OCI-LY1 (cell line): ENCODE data around the gene SIK2.
A peak's percentile ranks its signal among the peaks of the same experiment; 100 is the strongest.

ENCODE experiments used
- H2AFZ ChIP-seq: fragments of 200-600 bp; sonication (generic), shearing (Covaris generic); 2 replicates; pipeline ENCODE4 v1.6.0; 2014; ENCODE audit warnings: antibody characterized with exemption, mild to moderate bottlenecking, low read length
- H3F3A ChIP-seq: fragments of 200-600 bp; sonication (generic), shearing (Covaris generic); 2 replicates; pipeline ENCODE4 v1.6.0; 2014; ENCODE audit warnings: mild to moderate bottlenecking, antibody characterized with exemption, low read length, moderate library complexity; ENCODE audit not compliant: insufficient read depth
- H3K27ac ChIP-seq: fragments of 200-600 bp; sonication (generic); 2 replicates; pipeline ENCODE4 v1.5.1; 2014; ENCODE audit warnings: low read length, mixed run types, mild to moderate bottlenecking, low read depth; ENCODE audit not compliant: poor library complexity, severe bottlenecking
- H3K27me3 ChIP-seq: fragments of 200-600 bp; sonication (generic); 2 replicates; pipeline ENCODE4 v1.6.0; 2014; ENCODE audit warnings: antibody characterized with exemption, mild to moderate bottlenecking, low read length, moderate library complexity; ENCODE audit not compliant: insufficient read depth
- H3K36me3 ChIP-seq: fragments of 200-600 bp; sonication (generic); 2 replicates; pipeline ENCODE4 v1.6.1; 2014; ENCODE audit warnings: mild to moderate bottlenecking, antibody characterized with exemption, low read length, moderate library complexity, mixed read lengths; ENCODE audit not compliant: insufficient read depth
- H3K4me1 ChIP-seq: fragments of 200-600 bp; sonication (generic); 2 replicates; pipeline ENCODE4 v1.5.1; 2014; ENCODE audit warnings: mild to moderate bottlenecking, low read length, moderate library complexity; ENCODE audit not compliant: insufficient read depth, severe bottlenecking
- H3K4me2 ChIP-seq: fragments of 200-600 bp; sonication (generic), shearing (Covaris generic); 2 replicates; pipeline ENCODE4 v1.6.1; 2014; ENCODE audit warnings: low read length
- H3K4me3 ChIP-seq: fragments of 200-600 bp; sonication (generic); 2 replicates; pipeline ENCODE4 v1.5.1; 2014; ENCODE audit warnings: low read length, low read depth, mild to moderate bottlenecking, mixed read lengths; ENCODE audit not compliant: poor library complexity, severe bottlenecking
- H3K79me2 ChIP-seq: fragments of 200-600 bp; shearing (Covaris generic); 2 replicates; pipeline ENCODE4 v1.6.1; 2016; ENCODE audit warnings: mixed run types, low read length, mixed read lengths; ENCODE audit not compliant: insufficient read depth
- H3K9ac ChIP-seq: fragments of 200-600 bp; sonication (generic), shearing (Covaris generic); 2 replicates; pipeline ENCODE4 v1.6.1; 2014; ENCODE audit warnings: mild to moderate bottlenecking, low read length, mixed read lengths
- H3K9me2 ChIP-seq: fragments of 200-600 bp; sonication (generic), shearing (Covaris generic); 2 replicates; pipeline ENCODE4 v1.6.1; 2014; ENCODE audit warnings: low read depth, mild to moderate bottlenecking, low read length, mixed read lengths
- H3K9me3 ChIP-seq: fragments of 200-600 bp; shearing (Covaris generic); 2 replicates; pipeline ENCODE4 v1.6.1; 2014; ENCODE audit warnings: low read length, mixed read lengths
- H4K20me1 ChIP-seq: fragments of 200-600 bp; sonication (generic), shearing (Covaris generic); 2 replicates; pipeline ENCODE4 v1.6.0; 2016; ENCODE audit warnings: mild to moderate bottlenecking, low read length; ENCODE audit not compliant: insufficient read depth
- EZH2 ChIP-seq: fragments of 200-600 bp; sonication (generic), shearing (Covaris generic); IDR thresholded peaks from 2 replicates; pipeline ENCODE4 v1.8.0; 2017; ENCODE audit warnings: borderline replicate concordance, mixed run types, mild to moderate bottlenecking, antibody characterized with exemption, low read length, moderate library complexity, mixed read lengths
- TF ChIP-seq, protein P1 (sequence below): fragments of 200-600 bp; sonication (generic), shearing (Covaris generic); IDR thresholded peaks from 2 replicates; pipeline ENCODE4 v1.5.1; 2017; ENCODE audit warnings: mild to moderate bottlenecking, antibody characterized with exemption, low read length, moderate library complexity, mixed read lengths

SIK2 gene

DNA sequence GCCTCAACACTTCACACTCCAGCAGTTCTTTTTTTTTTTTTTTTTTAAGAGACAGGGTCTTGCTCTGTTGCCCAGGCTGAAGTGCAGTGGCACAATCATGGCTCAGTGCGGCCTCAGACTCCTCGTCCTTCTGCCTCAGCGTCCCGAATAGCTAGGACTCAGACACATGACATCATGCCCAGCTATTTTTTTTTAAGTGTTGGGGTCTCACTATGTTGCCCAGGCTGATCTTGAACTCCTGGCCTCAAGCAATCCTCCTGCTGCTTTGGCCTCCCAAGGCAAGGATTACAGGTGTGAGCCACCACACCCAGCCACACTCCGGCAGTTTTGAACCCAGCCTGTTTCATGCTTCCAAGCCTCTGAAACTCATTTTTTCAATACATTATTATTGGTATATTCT lies 160.3 kb downstream of the SIK2 start:
- Histone ChIP-seq H3K27ac (no peak overlapping the region), H3F3A (no peaks in the 10 kb centered on the region), H3K27me3 (no peaks in the 10 kb centered on the region), H3K9ac (no peak overlapping the region), H3K4me2 (no peak overlapping the region), H3K4me3 (no peak overlapping the region), H4K20me1 (no peaks in the 10 kb centered on the region), H3K36me3 (peaks cover 71% of the 10 kb centered on the region), H2AFZ (no peak overlapping the region), H3K4me1 (peaks cover 26% of the 10 kb centered on the region), H3K9me3 (no peaks in the 10 kb centered on the region), H3K9me2 (no peaks in the 10 kb centered on the region), H3K79me2 (peaks cover 10% of the 10 kb centered on the region)
- TF ChIP-seq EZH2, result no peak
- TF ChIP-seq, protein P1, sequence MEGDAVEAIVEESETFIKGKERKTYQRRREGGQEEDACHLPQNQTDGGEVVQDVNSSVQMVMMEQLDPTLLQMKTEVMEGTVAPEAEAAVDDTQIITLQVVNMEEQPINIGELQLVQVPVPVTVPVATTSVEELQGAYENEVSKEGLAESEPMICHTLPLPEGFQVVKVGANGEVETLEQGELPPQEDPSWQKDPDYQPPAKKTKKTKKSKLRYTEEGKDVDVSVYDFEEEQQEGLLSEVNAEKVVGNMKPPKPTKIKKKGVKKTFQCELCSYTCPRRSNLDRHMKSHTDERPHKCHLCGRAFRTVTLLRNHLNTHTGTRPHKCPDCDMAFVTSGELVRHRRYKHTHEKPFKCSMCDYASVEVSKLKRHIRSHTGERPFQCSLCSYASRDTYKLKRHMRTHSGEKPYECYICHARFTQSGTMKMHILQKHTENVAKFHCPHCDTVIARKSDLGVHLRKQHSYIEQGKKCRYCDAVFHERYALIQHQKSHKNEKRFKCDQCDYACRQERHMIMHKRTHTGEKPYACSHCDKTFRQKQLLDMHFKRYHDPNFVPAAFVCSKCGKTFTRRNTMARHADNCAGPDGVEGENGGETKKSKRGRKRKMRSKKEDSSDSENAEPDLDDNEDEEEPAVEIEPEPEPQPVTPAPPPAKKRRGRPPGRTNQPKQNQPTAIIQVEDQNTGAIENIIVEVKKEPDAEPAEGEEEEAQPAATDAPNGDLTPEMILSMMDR, result no peak

DNA sequence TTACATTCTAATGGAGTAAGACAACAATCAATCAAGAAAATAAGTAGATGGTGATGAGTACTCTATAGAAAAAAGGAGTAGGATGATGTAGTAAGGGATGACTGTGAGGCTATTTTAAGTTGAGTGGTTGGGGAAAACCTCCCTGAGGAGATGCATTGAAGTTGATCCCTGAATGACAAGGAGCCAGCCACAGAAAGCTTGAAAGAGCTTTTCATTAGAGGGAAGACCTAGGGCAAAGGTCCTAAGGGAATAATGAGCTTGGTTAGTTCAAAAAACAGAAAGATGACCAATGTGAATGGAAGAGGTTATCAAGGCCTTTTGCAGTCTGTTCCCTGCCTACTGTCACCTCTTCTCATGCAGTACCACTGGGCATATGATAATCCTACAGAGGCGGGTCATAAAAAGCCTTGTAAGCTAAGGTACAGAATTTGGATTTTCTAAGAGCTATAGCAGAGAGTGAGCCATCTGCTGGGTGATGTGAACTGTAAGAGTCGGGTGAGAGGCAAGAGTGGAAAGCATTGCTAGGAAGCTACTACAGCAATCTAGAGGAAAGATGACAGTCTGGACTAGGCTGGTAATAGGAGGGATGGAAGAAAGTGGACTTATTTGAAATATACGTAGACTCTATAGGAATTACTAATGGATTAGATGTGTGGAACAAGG lies 160.9 kb downstream of the SIK2 start:
- Histone ChIP-seq H3K9ac (no peak overlapping the region), H4K20me1 (no peaks in the 10 kb centered on the region), H3K4me2 (no peak overlapping the region), H3K79me2 (peaks cover 10% of the 10 kb centered on the region), H3K36me3 (peaks cover 65% of the 10 kb centered on the region), H2AFZ (no peak overlapping the region), H3K27me3 (no peaks in the 10 kb centered on the region), H3F3A (no peaks in the 10 kb centered on the region), H3K4me1 (peaks cover 26% of the 10 kb centered on the region), H3K27ac (no peak overlapping the region), H3K9me3 (no peaks in the 10 kb centered on the region), H3K4me3 (no peak overlapping the region), H3K9me2 (no peaks in the 10 kb centered on the region)
- TF ChIP-seq, protein P1, result peak; percentile 35; the same call in 1 of the 2 replicates
- TF ChIP-seq EZH2, result no peak

DNA sequence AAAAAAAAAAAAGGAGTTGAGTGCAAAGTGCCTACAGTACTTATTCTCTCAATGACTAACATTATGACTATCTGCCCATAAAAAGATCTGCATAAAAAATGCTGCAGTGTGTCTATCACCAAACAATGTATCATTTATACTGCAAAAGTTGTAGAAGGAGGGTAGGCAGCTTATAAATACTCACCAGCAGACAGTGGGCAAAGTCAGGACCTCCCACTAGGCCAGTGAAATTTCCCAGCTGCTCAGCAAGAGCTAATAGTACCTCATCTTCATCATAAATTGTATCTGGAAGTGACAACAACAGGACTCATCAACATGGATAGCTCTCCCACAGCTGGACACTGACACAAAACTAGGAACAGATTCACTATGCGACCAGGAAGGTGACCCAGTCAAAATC lies 162.4 kb downstream of the SIK2 start:
- no peaks in the 10 kb centered on the region for H4K20me1 ChIP-seq
- no peaks in the 10 kb centered on the region for H3K9me3 ChIP-seq
- no peak overlapping the region for H3K27ac ChIP-seq
- H3K9me2 ChIP-seq, result no peaks in the 10 kb centered on the region
- TF ChIP-seq EZH2, result no peak
- TF ChIP-seq, protein P1, result no peak
- H3K9ac ChIP-seq, result peak overlapping the region; percentile 74; the same call in 1 of the 2 replicates
- H2AFZ ChIP-seq, result no peak overlapping the region
- no peaks in the 10 kb centered on the region for H3K27me3 ChIP-seq
- peaks cover 26% of the 10 kb centered on the region for H3K4me1 ChIP-seq
- H3F3A ChIP-seq, result no peaks in the 10 kb centered on the region
- H3K36me3 ChIP-seq, result peaks cover 50% of the 10 kb centered on the region
- H3K4me3 ChIP-seq, result peak overlapping the region; percentile 74
- peaks cover 10% of the 10 kb centered on the region for H3K79me2 ChIP-seq
- H3K4me2 ChIP-seq, result peak overlapping the region; percentile 87
